BLaER1 (cell line): Measurements from ENCODE around the gene SHANK2.

Experiments
- H3K27ac ChIP-seq: shearing (Covaris generic); formaldehyde crosslinking; 2 replicates; pipeline ENCODE4 v1.8.1; 2022
- H3K27me3 ChIP-seq: shearing (Covaris generic); formaldehyde crosslinking; 2 replicates; pipeline ENCODE4 v1.8.1; 2022
- H3K36me3 ChIP-seq: shearing (Covaris generic); formaldehyde crosslinking; 2 replicates; pipeline ENCODE4 v1.8.1; 2022
- H3K4me1 ChIP-seq: shearing (Covaris generic); formaldehyde crosslinking; 2 replicates; pipeline ENCODE4 v1.8.1; 2022
- H3K4me2 ChIP-seq: shearing (Covaris generic); formaldehyde crosslinking; 2 replicates; pipeline ENCODE4 v1.8.1; 2022
- H3K4me3 ChIP-seq: shearing (Covaris generic); formaldehyde crosslinking; 2 replicates; pipeline ENCODE4 v1.8.1; 2022
- H3K9ac ChIP-seq: shearing (Covaris generic); formaldehyde crosslinking; 2 replicates; pipeline ENCODE4 v1.8.1; 2022
- H3K9me3 ChIP-seq: shearing (Covaris generic); formaldehyde crosslinking; 2 replicates; pipeline ENCODE4 v1.8.1; 2022
- H4K20me1 ChIP-seq: shearing (Covaris generic); formaldehyde crosslinking; 2 replicates; pipeline ENCODE4 v1.8.1; 2022
- Cebpa-rat ChIP-seq: shearing (Covaris generic); IDR thresholded peaks from 2 replicates; pipeline ENCODE4 v1.8.1; 2022

SHANK2 gene

DNA sequence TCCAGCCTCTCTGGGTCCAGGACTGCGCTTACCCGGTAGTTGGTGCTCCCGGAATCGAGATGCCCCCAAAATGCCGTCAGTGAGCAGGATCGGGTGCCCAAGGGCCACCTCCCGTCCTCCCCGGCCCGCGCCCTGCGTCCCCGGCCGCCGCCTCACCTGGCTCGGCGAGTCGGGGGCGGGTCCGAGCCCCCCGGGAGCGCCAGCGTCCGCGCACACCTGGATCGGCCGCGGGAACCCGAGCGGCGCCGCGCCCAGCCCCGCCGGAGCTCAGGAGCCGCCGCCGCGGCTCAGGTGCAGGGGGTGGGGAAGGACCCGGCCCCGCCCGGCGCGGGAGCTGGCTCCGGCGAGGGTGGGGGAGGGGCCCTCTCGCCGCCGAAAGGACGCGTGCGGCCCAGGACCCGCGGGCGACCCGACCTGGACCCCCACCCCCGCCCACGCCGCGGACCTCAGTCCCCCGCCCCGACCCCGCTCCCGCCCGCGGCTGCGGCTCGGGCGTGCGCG, at the start of gene SHANK2:
Gene SHANK2, minus strand, starts transcription at position 309 of the 501 bp plus-strand sequence. CDS start 105,251 bp downstream, outside the sequence.
- H3K4me3 ChIP-seq = peak within 1 kb of the TSS; percentile 67
- peaks cover 90% of the 10 kb centered on the region for H3K27me3 ChIP-seq
- no peak within 1 kb of the TSS for H3K9ac ChIP-seq

DNA sequence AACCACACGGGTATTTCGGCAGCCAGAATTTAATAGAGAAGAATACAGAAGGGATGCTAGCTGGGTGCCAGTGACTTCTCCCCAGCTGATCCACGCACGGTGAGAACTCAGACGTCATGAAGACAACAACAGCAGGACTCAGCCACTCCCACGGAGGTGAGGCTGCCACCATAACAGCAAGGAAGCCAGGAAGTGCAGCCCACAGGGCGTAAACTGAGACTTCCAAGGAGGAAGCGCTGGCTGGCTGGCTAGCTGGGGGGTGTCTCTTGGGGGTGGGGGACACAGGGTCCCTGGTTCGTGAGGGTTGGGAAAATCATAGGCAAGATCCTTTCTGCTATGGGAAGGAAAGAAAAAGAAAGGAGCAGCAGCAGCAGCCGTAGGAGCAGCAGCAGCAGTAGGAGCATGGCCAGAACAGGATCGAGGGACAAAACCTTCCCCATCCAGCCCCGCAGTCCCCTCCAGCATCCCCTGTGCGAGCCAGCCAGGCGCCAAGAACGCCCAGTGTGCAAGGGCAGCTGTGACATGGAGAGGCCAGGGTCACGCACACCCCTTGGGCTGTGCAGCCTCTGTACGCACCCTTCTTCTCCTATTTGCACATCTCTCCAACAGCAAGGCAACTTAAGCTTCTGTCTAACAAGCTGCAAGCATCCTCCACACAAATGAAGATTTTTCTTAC, 49.6 kb upstream of the SHANK2 start:
- no peak for TF ChIP-seq Cebpa-rat
- H3K4me2 ChIP-seq = no peak overlapping the region
- no peaks in the 10 kb centered on the region for H3K9me3 ChIP-seq

More for the DNA sequence above, at the start of gene SHANK2:
- Histone ChIP-seq H3K9me3 (no peaks in the 10 kb centered on the region), H3K36me3 (no peaks in the 10 kb centered on the region), H3K4me1 (peaks cover 31% of the 10 kb centered on the region), H3K27ac (no peak within 1 kb of the TSS), H3K4me2 (peak within 1 kb of the TSS; percentile 99), H4K20me1 (peaks cover 62% of the 10 kb centered on the region)
- no peak for TF ChIP-seq Cebpa-rat

DNA sequence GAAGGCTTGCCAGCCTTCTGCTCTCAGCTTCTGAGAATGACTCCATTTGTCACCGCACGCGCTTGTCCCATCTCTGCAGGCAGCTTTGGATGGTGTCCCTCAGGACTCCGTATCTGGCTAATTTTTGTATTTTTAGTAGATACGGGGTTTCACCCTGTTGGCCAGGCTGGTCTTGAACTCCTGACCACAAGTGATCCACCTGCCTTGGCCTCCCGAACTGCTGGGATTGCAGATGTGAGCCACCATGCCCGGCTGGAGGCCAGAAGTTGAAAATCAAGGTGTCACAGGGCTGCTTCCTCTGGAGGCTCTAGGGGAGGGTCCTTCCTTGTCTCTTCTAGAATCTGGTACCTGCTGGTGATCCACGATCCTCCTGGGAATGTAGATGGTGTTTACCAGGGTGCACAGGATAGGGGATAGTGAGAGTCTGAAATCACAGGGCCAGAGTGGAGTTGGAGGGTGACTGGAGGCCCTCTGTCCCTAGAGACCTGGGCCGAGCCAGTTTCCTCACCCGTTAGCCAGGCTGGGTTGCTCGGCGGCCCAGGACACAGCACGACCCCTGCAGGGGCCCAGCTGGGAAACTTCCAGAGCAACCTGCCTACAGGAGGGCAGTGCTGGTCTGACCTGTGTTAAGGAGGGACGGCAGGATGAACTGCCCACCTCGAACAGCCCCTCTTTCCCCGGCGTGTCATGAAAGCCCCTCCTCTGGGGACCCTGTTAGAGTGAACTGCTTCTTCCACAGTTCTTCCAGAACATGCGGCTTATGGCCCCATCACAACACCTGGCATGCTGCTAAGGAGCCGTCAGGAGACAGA, 48.9 kb upstream of the SHANK2 start:
- no peaks in the 10 kb centered on the region for H3K9me3 ChIP-seq
- no peaks in the 10 kb centered on the region for H4K20me1 ChIP-seq
- H3K4me3 ChIP-seq = no peak overlapping the region
- H3K27me3 ChIP-seq = no peaks in the 10 kb centered on the region
- 0 out of 2 replicates have a peak, but pooled peaks cover 10% of the 10 kb centered on the region for H3K4me1 ChIP-seq
- no peak overlapping the region for H3K4me2 ChIP-seq
- no peak for TF ChIP-seq Cebpa-rat
- H3K9ac ChIP-seq = no peak overlapping the region
- no peak overlapping the region for H3K27ac ChIP-seq
- no peaks in the 10 kb centered on the region for H3K36me3 ChIP-seq

More for the DNA sequence above, 49.6 kb upstream of the SHANK2 start:
- no peaks in the 10 kb centered on the region for H3K27me3 ChIP-seq
- H3K4me3 ChIP-seq = no peak overlapping the region
- no peak overlapping the region for H3K9ac ChIP-seq
- 0 out of 2 replicates have a peak, but pooled peaks cover 10% of the 10 kb centered on the region for H3K4me1 ChIP-seq
- no peaks in the 10 kb centered on the region for H4K20me1 ChIP-seq
- no peak overlapping the region for H3K27ac ChIP-seq
- H3K36me3 ChIP-seq = no peaks in the 10 kb centered on the region

DNA sequence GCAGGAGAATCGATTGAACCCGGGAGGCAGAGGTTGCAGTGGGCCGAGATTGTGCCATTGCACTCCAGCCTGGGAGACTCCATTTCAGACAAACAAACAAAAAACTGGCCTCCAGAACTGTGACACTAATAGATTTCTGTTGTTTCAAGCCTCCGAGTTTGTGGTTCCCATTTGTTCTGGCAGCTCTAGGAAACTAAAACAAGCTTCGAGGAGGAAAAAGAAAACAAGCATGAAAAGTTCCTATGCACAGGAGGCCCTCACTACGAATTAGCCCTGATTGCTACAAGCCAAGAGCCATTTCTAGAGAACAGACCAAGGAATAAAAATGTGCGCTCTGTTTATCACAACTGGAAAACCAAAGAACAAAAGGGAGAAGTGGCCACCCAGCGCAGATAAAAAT, 47.8 kb upstream of the SHANK2 start:
- TF ChIP-seq Cebpa-rat = no peak
- Histone ChIP-seq H3K4me3 (no peak overlapping the region), H3K4me2 (no peak overlapping the region), H3K27ac (no peak overlapping the region), H4K20me1 (no peaks in the 10 kb centered on the region), H3K36me3 (no peaks in the 10 kb centered on the region), H3K27me3 (no peaks in the 10 kb centered on the region), H3K9ac (no peak overlapping the region), H3K4me1 (0 out of 2 replicates have a peak, but pooled peaks cover 10% of the 10 kb centered on the region), H3K9me3 (0 out of 2 replicates have a peak, but pooled peaks cover 1% of the 10 kb centered on the region)

DNA sequence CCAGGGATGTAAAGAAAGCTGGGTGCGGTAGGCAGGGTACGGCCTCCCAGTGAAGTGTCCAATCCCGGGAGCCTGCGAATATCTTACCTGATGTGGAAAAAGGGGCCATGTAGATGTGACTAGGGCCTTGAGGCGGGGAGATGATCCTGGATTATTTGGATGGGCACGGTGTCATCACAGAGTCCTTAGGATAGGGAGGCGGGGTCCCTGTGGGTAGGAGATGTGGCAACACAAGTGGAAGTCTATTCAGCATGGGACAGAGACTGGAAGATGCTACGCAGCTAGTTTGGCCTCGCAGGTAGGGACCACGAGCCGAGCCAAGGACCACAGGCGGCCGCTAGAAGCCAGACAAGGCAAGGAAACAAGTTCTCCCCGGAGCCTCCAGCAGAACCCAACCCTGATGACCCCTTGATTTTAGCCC, 46.4 kb upstream of the SHANK2 start:
- Histone ChIP-seq H3K4me1 (0 out of 2 replicates have a peak, but pooled peaks cover 10% of the 10 kb centered on the region), H4K20me1 (no peaks in the 10 kb centered on the region), H3K36me3 (no peaks in the 10 kb centered on the region), H3K4me3 (no peak overlapping the region), H3K27me3 (no peaks in the 10 kb centered on the region), H3K4me2 (no peak overlapping the region), H3K9ac (no peak overlapping the region), H3K9me3 (peaks cover 6% of the 10 kb centered on the region; the same call in 1 of the 2 replicates), H3K27ac (no peak overlapping the region)
- no peak for TF ChIP-seq Cebpa-rat

DNA sequence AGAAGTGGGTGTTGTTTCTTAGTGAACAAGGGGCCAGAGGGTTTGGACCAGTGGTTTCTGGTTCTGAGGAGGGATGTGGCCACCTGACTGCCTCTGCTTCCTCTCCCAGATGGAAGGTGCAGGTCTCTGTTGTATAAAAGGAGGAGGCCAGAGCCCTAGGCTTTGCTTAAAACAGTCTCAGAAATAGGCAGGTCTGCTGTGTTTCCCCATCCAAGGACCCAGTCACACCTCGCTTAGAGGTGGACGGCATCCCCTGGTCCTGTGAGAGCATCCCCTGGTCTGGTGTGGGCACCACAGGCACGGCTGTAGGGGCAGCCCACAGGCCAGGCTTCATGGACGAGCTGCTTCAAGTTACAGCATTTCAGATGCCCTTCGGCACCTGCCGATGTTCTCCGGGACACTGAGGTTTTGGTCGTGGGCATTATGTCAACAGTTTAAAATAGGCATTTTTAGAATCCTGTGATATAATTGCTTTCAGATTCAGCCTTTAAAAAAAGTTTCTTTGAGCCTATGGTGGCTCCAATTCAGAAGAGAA, 45.7 kb upstream of the SHANK2 start:
- Histone ChIP-seq H4K20me1 (no peaks in the 10 kb centered on the region), H3K4me3 (no peak overlapping the region), H3K9ac (no peak overlapping the region), H3K36me3 (no peaks in the 10 kb centered on the region), H3K4me1 (0 out of 2 replicates have a peak, but pooled peaks cover 10% of the 10 kb centered on the region), H3K9me3 (peaks cover 6% of the 10 kb centered on the region; the same call in 1 of the 2 replicates), H3K4me2 (no peak overlapping the region), H3K27ac (no peak overlapping the region), H3K27me3 (no peaks in the 10 kb centered on the region)
- no peak for TF ChIP-seq Cebpa-rat

DNA sequence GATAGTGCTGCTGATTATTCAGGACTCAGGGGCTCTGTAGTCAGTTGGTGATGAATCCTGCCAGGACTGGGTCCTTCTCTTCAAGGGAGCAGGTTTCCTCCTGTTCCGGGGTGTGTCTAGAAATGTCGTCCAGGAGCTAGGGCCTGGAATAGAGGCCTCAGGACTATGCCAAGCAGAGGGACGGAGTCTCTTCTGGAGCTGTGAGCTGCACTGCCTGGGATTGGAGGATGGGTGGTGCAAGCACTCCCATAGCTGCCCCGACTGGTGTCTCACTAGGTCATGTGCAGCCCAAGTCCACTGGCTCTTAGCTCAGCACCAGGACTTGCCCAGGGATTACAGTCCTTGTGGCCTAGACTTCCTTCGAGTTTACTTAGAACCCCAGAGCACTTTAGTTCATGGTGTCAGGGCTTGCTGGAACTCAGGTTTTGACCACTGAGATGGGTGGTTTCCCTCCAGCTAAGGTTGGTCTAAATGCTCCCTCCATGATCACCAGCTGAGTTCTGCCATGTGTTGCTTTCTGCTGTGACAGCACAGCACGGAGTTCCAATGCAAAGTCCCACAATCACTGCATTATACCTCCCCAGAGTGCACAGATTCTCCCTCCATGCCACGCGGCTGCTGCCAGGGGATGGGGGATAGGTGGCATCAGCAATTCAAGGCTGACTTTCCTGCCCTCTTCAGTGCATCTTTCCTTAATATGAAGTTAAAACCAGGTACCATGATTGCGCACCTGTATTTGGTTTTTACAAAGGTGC, 42.6 kb upstream of the SHANK2 start:
- Histone ChIP-seq H3K36me3 (no peaks in the 10 kb centered on the region), H3K4me3 (no peak overlapping the region), H3K9me3 (peaks cover 21% of the 10 kb centered on the region), H3K4me1 (no peaks in the 10 kb centered on the region), H3K9ac (no peak overlapping the region), H3K27ac (no peak overlapping the region), H4K20me1 (no peaks in the 10 kb centered on the region), H3K27me3 (no peaks in the 10 kb centered on the region), H3K4me2 (no peak overlapping the region)
- no peak for TF ChIP-seq Cebpa-rat

DNA sequence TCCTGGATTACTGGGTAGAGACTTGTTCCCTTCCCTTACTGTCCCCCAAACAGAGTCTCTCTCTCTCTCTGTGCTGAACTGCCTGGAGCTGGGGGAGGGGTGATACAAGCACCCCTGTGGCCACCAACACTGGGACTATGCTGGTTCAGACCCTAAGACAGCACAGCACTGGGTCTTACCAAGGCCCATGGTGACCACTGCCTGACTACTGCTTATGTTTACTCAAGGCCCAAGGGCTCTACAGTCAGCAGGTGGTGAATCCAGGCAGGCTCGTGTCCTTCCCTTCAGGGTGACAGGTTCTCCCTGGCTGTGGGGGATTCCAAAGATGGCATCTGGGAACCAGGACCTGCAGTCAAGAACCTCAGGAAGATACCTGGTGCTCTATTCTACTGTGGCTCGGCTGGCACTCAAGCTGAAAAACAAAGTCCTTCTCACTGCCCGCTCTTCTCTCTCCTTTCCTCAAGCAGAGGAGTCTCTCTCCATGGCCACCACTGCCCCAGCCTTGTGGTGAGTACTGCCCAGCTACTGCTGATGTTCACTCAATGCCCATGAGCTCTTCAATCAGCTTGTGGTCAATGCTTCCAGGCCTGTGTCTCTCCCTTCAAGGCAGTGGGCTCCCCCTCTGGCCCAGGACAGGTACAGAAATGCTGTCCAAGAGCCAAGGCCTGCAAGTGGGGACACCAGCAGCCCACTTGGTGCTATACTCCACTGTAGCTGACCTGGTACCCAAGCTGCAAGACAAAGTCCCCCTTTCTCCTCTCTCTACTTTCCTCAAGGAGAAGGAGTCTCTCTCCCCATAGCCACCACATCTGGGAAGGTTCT, 41.8 kb upstream of the SHANK2 start:
- Histone ChIP-seq H3K9ac (no peak overlapping the region), H3K36me3 (no peaks in the 10 kb centered on the region), H3K9me3 (peaks cover 29% of the 10 kb centered on the region), H3K4me2 (no peak overlapping the region), H4K20me1 (no peaks in the 10 kb centered on the region), H3K27ac (no peak overlapping the region), H3K27me3 (no peaks in the 10 kb centered on the region), H3K4me3 (no peak overlapping the region), H3K4me1 (no peaks in the 10 kb centered on the region)
- no peak for TF ChIP-seq Cebpa-rat
